ENCODE data around the gene SGPP2.

The SGPP2 gene

GRCh38 chr2:222514901-222515300, 90.6 kb downstream of the SGPP2 start:
- Histone ChIP-seq H3K4me1 (ENCODE audit: insufficient read depth, low read length) (peaks cover 6% of the 10 kb centered on the region; the same call in 1 of the 2 replicates), H3K9ac (ENCODE audit: low read depth, low read length) (no peak overlapping the region), H3K9me3 (ENCODE audit: control insufficient read depth, insufficient read depth, low read length) (no peaks in the 10 kb centered on the region), H3K36me3 (ENCODE audit: insufficient read depth, low read length) (no peaks in the 10 kb centered on the region)

- peaks cover 6% of the 10 kb centered on the region; the same call in 1 of the 2 replicates for H3K4me1 ChIP-seq (ENCODE audit: insufficient read depth, low read length)
- H3K9me3 ChIP-seq (ENCODE audit: control insufficient read depth, insufficient read depth, low read length), result no peaks in the 10 kb centered on the region
- no peak overlapping the region for H3K9ac ChIP-seq (ENCODE audit: low read depth, low read length)
- H3K36me3 ChIP-seq (ENCODE audit: insufficient read depth, low read length), result no peaks in the 10 kb centered on the region
Measured at GRCh38 chr2:222518570-222519381, 94.4 kb downstream of the SGPP2 start.

DNA sequence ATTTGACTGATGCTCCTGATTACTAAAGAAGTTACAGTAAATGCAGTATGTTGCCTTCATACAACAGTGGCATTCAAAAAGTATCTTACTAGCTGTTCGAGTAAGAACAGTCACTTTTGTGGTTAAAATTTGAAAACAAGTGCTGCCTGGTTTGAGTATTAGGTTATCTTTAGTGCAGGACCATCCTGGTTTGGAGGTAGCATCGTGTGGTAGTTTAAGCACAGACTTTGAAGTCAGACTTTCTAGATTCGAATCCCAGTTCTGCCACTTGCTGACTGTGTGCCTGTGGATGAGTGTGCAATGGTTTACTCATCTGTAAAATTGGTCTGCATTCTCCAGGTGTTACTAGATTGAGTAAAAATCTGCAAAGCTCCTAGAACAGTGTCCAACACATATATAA, 96.8 kb downstream of the SGPP2 start:
- Histone ChIP-seq H3K9ac (ENCODE audit: low read depth, low read length) (no peak overlapping the region), H3K36me3 (ENCODE audit: insufficient read depth, low read length) (no peaks in the 10 kb centered on the region), H3K4me1 (ENCODE audit: insufficient read depth, low read length) (peaks cover 6% of the 10 kb centered on the region; the same call in 1 of the 2 replicates), H3K9me3 (ENCODE audit: control insufficient read depth, insufficient read depth, low read length) (no peaks in the 10 kb centered on the region)

GRCh38 chr2:222522082-222522481, 97.7 kb downstream of the SGPP2 start:
- peaks cover 6% of the 10 kb centered on the region; the same call in 1 of the 2 replicates for H3K4me1 ChIP-seq (ENCODE audit: insufficient read depth, low read length)
- H3K9me3 ChIP-seq (ENCODE audit: control insufficient read depth, insufficient read depth, low read length), result no peaks in the 10 kb centered on the region
- H3K36me3 ChIP-seq (ENCODE audit: insufficient read depth, low read length), result no peaks in the 10 kb centered on the region
- no peak overlapping the region for H3K9ac ChIP-seq (ENCODE audit: low read depth, low read length)

GRCh38 chr2:222523783-222524544, 99.6 kb downstream of the SGPP2 start:
- Histone ChIP-seq H3K4me1 (ENCODE audit: insufficient read depth, low read length) (no peaks in the 10 kb centered on the region), H3K36me3 (ENCODE audit: insufficient read depth, low read length) (no peaks in the 10 kb centered on the region), H3K9me3 (ENCODE audit: control insufficient read depth, insufficient read depth, low read length) (no peaks in the 10 kb centered on the region), H3K9ac (ENCODE audit: low read depth, low read length) (no peak overlapping the region)

DNA sequence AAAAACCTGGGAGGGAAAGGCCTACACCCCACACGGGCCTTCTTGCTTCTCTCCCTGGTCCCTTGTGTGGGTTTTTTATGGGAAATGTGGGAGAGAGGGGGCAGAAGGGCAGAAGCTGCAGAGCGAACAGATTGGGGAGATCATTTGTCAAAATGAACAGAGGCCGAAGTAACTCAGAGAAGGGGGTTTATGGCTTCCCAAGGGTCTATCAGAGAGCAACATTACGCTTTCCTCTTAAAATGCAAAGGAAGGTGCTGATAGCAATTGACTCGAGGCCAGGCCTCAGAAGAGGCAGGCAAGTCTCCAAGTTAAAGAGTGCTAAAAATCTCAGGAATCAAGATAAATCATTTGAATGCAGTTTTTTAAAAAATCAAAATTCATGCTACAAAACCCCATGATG, 101.5 kb downstream of the SGPP2 start:
- no peak overlapping the region for H3K9ac ChIP-seq (ENCODE audit: low read depth, low read length)
- no peaks in the 10 kb centered on the region for H3K36me3 ChIP-seq (ENCODE audit: insufficient read depth, low read length)
- no peaks in the 10 kb centered on the region for H3K4me1 ChIP-seq (ENCODE audit: insufficient read depth, low read length)
- no peaks in the 10 kb centered on the region for H3K9me3 ChIP-seq (ENCODE audit: control insufficient read depth, insufficient read depth, low read length)

DNA sequence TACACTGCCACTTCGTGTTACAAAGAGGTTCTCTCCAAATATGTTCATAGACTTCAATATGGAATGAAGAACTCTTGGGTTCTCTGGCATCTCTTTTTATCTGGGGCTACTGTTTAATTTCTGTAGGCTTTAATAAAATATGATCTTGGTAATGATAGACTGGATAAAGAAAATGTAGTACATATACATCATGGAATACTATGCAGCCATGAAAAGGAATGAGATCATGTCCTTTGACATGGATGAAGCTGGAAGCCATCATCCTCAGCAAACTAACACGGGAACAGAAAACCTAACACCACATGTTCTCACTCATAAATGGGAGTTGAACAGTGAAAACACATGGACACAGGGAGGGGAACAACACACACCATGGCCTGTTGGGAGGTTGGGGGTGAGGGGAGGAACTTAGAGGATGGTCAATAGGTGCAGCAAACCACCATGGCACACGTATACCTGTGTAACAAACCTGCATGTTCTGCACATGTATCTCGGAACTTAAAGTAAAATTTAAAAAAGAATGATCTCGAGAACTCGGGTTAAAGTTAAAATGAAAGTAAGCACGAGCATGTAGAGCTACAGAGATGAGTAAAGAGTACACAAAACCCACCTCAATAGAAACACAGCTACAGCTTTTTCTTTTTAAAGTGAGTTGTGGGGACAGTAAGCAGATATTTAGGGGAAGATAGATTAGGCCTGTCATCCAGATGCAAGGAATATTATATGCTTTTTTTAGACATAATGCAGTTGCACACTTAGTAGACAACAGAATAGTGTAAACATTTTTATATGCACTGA, 102.3 kb downstream of the SGPP2 start:
- Histone ChIP-seq H3K9me3 (ENCODE audit: control insufficient read depth, insufficient read depth, low read length) (no peaks in the 10 kb centered on the region), H3K36me3 (ENCODE audit: insufficient read depth, low read length) (no peaks in the 10 kb centered on the region), H3K4me1 (ENCODE audit: insufficient read depth, low read length) (no peaks in the 10 kb centered on the region), H3K9ac (ENCODE audit: low read depth, low read length) (no peak overlapping the region)

DNA sequence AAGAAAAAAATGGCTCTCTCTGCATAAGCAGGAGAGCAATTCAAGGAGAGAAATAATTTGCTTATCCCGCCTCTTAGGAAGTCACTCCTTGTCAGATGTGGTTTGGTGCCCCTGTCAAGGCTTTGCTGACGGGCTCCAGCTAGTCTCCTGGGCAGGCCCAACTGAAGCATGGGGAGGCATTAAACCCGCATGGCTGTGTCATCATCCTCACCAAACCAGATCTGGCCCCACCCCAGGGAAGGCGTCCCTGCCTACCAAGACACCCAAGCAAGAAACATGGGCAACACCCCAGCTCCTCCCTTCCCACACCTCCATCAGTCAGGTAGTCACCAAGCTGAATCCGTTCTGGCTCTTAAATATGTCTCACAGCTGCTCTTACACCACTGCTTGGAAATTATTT, 108.0 kb downstream of the SGPP2 start:
- Histone ChIP-seq H3K4me1 (ENCODE audit: insufficient read depth, low read length) (no peaks in the 10 kb centered on the region), H3K9ac (ENCODE audit: low read depth, low read length) (no peak overlapping the region), H3K36me3 (ENCODE audit: insufficient read depth, low read length) (no peaks in the 10 kb centered on the region), H3K9me3 (ENCODE audit: control insufficient read depth, insufficient read depth, low read length) (no peaks in the 10 kb centered on the region)

DNA sequence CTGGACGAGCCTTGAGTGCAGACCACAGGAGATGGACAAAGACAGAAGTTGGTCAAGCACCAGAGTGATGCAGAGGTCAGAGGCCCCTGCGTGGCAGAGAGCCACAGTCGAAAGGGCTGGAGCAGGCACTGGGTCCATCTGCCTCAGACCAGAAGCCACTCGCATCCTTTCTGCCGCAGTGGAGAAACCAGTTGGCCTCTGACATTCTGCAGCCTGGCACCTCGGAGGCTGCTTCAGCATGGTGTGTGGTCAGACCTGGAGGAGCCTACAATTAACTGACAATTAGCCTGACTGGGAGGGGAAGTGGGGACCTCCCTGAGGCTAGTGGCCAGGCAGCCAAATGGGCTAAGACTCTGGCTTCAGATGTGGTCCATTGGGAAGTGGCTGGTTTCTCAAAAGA, 111.1 kb downstream of the SGPP2 start:
- Histone ChIP-seq H3K36me3 (ENCODE audit: insufficient read depth, low read length) (no peaks in the 10 kb centered on the region), H3K9me3 (ENCODE audit: control insufficient read depth, insufficient read depth, low read length) (no peaks in the 10 kb centered on the region; the same call in 1 of the 2 replicates), H3K9ac (ENCODE audit: low read depth, low read length) (no peak overlapping the region), H3K4me1 (ENCODE audit: insufficient read depth, low read length) (no peaks in the 10 kb centered on the region)

GRCh38 chr2:222538535-222538934, 114.2 kb downstream of the SGPP2 start:
- Histone ChIP-seq H3K9ac (ENCODE audit: low read depth, low read length) (no peak overlapping the region), H3K9me3 (ENCODE audit: control insufficient read depth, insufficient read depth, low read length) (no peaks in the 10 kb centered on the region; the same call in 1 of the 2 replicates), H3K4me1 (ENCODE audit: insufficient read depth, low read length) (no peaks in the 10 kb centered on the region)

DNA sequence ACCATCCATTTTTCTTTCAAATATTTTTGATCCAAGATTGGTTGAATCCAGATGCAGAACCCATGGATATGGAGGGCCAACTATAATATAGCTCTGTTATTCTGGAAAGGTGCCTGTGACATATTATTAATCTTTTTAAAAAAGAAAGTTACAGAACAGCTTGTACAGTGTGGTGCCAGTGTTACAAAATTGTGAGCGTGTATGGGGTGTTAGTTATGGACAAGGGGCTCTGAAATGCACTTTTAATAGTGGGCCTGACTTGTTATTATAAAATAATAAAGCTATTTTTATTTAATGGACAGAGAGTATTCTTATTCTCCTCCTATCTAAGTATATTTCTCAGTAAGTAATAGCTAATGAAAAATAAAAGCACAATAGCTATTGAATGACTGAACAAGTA, 120.3 kb downstream of the SGPP2 start:
- Histone ChIP-seq H3K4me1 (ENCODE audit: insufficient read depth, low read length) (peaks cover 17% of the 10 kb centered on the region), H3K9me3 (ENCODE audit: control insufficient read depth, insufficient read depth, low read length) (no peaks in the 10 kb centered on the region), H3K36me3 (ENCODE audit: insufficient read depth, low read length) (peaks cover 3% of the 10 kb centered on the region; the same call in 1 of the 2 replicates), H3K9ac (ENCODE audit: low read depth, low read length) (no peak overlapping the region)

More at GRCh38 chr2:222538535-222538934, 114.2 kb downstream of the SGPP2 start:
- H3K36me3 ChIP-seq (ENCODE audit: insufficient read depth, low read length), result no peaks in the 10 kb centered on the region

DNA sequence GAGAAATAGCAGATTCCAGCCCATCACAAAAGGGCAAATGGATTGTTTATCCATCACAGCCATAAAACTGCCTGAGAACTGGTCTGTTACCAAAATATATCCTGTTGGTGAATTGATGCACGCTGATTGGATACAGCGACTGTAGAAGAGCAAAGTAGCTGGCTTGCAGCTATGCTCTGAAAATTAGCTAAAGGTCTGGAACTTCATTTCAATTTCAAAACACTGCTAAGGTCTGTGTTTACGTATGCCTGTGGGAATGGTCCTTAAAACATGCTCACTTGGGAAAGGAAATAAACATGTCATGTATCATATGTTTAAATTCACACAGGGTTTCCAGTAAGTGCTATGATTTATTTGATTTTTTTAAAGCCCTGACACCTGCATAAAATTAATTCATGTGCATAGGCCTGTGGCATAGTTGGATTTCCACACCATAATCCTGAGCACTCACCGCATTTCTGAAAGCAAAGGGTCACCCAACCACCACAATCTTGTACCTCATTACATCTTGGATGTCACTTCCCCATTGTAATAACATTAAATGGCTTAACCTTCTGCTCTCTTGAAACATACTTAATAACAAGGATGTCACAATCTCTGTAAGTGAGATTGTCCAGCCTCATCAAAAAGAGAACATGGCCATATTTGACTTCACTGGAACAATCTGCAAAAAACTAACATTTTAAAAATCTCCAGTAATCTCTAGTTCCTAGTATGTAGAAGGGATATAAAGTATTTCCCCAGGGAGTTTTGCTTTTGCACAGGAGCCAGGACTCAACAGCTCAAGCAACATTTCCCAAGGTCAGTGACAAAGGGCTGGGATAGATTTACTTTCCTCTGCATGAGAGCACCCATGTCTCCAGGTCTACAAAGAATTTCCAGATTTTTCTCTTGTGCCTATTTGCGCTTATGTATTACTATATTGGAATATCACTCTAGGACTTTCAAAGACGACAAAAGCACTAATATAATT, 121.8 kb downstream of the SGPP2 start:
- peaks cover 3% of the 10 kb centered on the region; the same call in 1 of the 2 replicates for H3K36me3 ChIP-seq (ENCODE audit: insufficient read depth, low read length)
- H3K4me1 ChIP-seq (ENCODE audit: insufficient read depth, low read length), result peaks cover 17% of the 10 kb centered on the region
- no peaks in the 10 kb centered on the region for H3K9me3 ChIP-seq (ENCODE audit: control insufficient read depth, insufficient read depth, low read length)
- no peak overlapping the region for H3K9ac ChIP-seq (ENCODE audit: low read depth, low read length)

DNA sequence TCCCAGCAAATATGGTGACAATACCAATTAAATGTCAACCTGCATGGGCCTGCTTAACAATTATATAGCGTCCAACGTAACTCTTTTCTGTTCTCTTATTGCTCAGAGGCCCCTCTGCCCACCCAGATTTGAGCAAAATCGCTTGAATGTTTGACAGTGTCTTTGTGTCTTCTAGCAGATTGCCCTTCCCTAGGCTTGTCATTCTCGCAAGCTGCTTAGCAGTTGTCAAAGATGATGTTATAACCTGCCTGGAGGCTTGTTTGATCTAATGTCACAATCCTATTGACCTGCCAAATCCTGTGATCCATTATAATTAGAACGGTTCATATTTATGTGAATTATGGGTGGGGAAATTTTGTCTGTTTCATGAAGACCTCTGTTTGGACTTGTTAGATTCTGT, 122.7 kb downstream of the SGPP2 start:
- Histone ChIP-seq H3K9me3 (ENCODE audit: control insufficient read depth, insufficient read depth, low read length) (no peaks in the 10 kb centered on the region), H3K9ac (ENCODE audit: low read depth, low read length) (no peak overlapping the region), H3K4me1 (ENCODE audit: insufficient read depth, low read length) (peaks cover 17% of the 10 kb centered on the region), H3K36me3 (ENCODE audit: insufficient read depth, low read length) (peaks cover 3% of the 10 kb centered on the region; the same call in 1 of the 2 replicates)

Measured in ES-I3 (cell line).